C4-2B (cell line): ENCODE results near the gene XPNPEP1.

ENCODE experiments used
- H3K27ac ChIP-seq: fragments of 450-650 bp; 2 replicates; pipeline ENCODE4 v1.5.1; 2017
- CTCF ChIP-seq: fragments of 450-650 bp; conservative IDR thresholded peaks from 2 replicates; pipeline ENCODE4 v1.5.1; 2017; ENCODE audit warnings: mild to moderate bottlenecking
- ZFX ChIP-seq: fragments of 450-650 bp; IDR thresholded peaks from 2 replicates; pipeline ENCODE4 v1.6.1; 2017

XPNPEP1 gene

DNA sequence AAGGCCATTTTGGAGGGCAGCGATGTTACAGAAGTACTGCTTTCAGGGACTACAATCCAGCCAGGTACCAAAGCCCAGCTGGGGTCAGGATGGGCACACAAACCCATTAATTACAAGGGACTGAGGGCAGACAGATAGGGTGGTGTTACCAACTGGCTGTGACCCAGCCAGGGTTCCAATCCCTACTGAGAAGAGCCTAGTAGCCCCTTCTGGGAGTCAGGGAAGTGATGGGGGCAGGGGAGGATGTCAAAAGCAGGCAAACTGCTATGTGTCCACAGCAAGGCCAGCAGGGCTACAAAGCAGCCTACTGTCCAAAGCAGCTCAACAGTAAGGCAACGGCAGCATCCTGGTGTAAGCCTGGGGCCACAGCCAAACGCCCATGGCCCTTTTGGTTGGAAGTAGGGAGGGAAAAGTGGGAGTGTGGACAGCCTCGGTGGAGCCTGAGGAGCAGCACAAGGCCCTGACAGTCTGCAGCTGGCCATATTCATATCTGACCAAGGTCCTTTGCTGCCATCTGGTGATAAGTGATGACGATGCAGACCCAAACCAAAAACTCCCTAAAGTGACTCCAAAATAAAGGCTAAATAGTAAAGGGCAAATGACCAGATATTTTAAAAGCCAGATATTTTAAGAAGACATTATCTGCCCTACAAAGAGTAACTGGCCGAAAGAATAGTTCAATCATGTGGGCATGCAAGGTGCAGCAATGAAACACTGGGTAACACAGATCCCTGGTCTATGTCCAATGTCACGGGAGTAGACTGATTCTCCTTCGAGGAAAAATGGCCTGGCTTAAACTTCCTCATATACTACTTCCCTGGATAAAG, 56.9 kb downstream of the XPNPEP1 start:
- no peak for TF ChIP-seq ZFX
- peak; percentile 62 for TF ChIP-seq CTCF
- no peak overlapping the region for H3K27ac ChIP-seq

DNA sequence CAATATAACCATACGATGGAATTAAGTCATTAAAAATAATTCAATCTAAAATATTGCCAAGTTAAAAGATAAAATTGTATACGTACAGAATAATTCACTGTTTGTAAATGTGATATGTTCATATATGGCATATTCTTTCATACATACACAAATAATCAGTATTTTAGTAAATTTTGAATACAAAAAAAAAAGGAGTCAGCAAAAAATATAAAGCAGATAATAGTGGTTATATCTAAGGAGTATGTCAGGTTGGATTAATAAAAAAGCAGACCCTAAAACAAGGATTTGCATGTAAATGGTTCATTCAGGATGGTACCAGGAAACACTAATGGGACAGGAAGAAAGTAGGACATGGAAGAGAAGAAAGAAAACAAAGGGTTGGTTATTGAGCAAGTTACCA, 59.5 kb downstream of the XPNPEP1 start:
- H3K27ac ChIP-seq: no peak overlapping the region
- TF ChIP-seq ZFX (no peak), CTCF (no peak)

- H3K27ac ChIP-seq: no peak overlapping the region
- no peak for TF ChIP-seq ZFX
- TF ChIP-seq CTCF: no peak
Measured at GRCh38 chr10:109862738-109863137, 60.6 kb downstream of the XPNPEP1 start.

GRCh38 chr10:109862041-109862440, 61.3 kb downstream of the XPNPEP1 start:
- no peak for TF ChIP-seq CTCF
- TF ChIP-seq ZFX: no peak
- no peak overlapping the region for H3K27ac ChIP-seq

GRCh38 chr10:109861081-109861480, 62.2 kb downstream of the XPNPEP1 start:
- TF ChIP-seq CTCF: no peak
- no peak for TF ChIP-seq ZFX
- H3K27ac ChIP-seq: no peak overlapping the region; the same call in 1 of the 2 replicates

- H3K27ac ChIP-seq: no peak overlapping the region
- TF ChIP-seq ZFX: no peak
- no peak for TF ChIP-seq CTCF
Measured at GRCh38 chr10:109859221-109859620, 64.1 kb downstream of the XPNPEP1 start.

- H3K27ac ChIP-seq: no peak overlapping the region
Measured at GRCh38 chr10:109855746-109856145, 67.6 kb downstream of the XPNPEP1 start.

More at GRCh38 chr10:109855746-109856145, 67.6 kb downstream of the XPNPEP1 start:
- TF ChIP-seq CTCF (no peak), ZFX (no peak)
